Left kidney (tissue), 2 donors: ENCODE measurements around the gene MLXIPL. TPM values are rescaled to one million over a fixed set of nuclear protein-coding genes. Genes with fewer than 3 reads are reported as not detected.
A peak's percentile ranks its signal among the peaks of the same experiment; 100 is the strongest.
"Not testable (repeated sequence)": the region's sequence is repeated elsewhere in the genome, so short reads cannot be mapped to it uniquely, and the experiment has no call there.

Experiments used
- DNase-seq: peaks from one replicate; pipeline ENCODE4 v3.0.0-alpha.2; 2013
- polyA plus RNA-seq: library from polyadenylated mRNA; unstranded; fragments of 120-200 nt; gene quantifications from one replicate; pipeline ENCODE4 v1.2.1, GENCODE V29; 2013; ENCODE audit not compliant: insufficient read length

Gene MLXIPL
- polyA plus RNA-seq, 1 donor, result 4.8 TPM

DNA sequence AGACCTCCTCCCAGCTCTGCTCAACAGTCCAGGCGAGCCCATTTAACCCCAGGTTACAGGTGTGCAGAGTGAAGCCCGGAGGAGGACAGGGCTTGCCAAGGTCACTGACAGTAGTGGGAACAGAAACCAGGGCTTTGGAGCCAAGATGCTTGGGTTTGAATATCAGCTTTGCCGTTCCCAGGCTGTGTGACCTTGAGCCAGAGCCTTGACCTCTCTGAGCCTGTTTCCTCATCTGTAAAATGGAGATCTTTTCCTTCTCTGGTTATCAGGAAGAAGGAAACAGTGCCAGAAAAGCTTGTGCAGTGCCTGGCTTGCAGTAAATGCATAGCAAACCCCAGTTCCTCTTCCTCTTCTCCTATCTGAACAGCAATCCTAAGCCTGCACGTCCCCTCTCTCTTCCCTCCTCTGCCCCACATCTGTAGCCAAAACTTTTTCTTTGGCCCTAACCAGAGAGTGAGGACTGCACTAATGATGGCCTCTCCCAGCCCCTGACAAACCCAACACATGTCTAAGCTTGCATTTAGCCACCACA is 21.4 kb upstream of the MLXIPL start:
- no peak for DNase-seq

DNA sequence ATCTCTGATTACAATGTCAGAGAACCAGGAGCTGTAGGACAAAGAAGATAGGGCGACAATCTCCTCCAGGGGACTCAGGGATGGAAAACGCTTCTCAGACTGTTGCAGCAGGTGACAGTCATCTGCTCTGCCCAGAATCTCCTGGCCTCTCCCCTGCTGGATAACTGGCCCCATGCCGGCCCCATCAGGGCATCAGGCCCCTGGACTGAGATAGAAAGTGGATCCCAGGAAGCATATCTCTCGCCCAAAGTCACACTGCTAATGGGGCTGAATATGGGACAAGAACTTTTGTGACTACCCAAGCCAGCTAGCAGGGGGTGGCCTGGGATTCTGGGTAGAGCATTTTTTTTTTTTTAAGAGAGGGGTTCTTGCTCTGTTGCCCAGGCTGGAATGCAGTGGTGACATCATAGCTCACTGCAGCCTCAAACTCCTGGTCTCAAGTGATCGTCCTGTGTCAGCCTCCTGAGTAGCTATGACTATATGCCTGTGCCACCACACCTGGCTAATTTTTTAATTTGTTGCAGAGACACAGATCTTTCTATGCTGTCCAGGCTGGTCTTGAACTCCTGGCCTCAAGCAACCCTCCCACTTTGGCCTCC is 20.5 kb upstream of the MLXIPL start:
- no peak for DNase-seq

DNA sequence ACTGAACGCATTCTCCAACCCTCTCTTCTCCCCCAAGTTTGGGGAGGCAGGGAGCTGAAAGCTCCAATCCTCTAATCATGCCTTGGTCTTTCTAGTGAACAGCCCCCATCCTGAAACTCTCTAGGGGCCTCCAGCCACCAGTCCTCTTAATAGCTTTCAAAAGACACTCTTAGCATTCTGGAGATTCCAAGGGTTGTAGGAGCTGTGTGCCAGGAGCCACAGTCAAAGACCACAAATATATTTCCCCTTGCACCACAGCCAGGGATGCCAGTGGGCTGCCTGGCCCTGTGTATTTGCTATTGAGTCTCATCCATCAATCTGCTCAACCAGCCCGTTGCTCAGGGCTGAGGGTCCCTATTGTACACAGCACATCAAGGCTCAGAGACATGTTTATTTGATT is 18.5 kb upstream of the MLXIPL start:
- DNase-seq, result no peak

DNA sequence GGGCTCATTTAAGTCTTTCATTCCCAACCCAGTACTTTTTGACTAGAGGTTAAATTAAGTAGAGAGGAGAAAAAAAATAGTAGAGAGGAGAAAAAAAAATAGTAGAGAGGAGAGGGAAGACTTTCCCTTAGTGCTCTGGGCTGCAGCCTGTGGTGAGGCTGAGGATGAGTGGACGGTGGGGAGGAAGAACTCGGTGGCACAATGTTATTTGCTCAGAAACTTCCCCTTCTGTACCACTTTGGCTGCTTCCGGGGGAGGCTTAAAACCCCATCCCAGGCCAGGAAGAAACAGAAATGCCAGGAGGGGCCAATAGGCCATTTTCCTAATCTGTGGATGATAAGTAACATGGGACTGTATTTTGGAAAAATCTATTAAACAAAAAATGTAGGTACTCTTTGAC is 14.6 kb upstream of the MLXIPL start:
- DNase-seq, result no peak

DNA sequence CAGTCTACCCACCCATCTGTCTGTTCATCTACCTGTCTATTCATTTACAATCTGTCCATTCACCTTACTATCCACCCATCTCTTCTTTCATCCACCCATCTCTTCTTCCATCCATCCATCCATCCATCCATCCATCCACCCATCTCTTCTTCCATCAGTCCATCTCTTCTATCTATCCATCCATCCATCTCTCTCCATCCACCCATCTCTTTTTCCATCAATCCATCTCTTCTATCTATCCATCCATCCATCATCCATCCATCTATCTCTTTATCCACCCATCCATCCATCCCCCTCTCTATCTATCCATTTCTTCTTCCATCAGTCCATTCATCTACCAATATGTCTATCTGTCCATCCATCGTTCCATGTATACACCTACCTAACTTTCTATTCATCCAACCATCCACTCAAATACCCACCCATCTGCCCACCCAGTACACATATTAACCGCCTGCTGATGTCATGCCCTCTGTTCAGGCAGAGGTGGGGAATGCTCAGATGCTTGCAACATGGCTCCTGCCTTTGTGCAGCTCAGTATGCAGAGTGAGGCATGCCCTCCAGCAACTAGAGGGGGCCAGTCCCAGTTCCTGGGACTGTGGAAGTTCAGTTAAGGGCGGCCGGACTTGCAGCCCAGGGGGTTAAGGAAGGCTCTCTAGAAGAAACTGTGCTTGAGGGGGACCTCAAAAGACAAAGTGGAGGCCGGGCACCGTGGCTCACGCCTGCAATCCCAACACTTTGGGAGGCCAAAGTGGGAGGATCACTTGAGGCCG is 11.3 kb upstream of the MLXIPL start:
- no peak for DNase-seq

DNA sequence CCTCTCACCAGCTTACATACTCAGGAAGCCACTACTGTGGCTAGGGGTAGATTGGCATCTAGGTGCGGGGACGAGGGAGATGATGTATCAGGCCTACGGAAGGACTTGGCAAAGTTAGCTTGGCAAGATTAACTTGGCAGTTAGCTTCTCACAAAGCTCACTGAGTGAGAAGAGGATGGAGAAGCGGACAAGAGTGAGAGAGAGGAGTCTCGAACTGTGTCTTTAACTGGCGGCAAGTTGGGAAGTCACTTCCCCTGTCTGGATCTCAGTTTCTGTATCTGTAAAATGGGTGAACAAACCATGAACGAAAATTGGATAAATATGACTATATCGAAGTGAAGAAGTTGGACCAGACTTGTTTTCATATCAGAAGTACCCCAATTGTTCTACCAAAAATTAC is 9.5 kb upstream of the MLXIPL start:
- DNase-seq, result no peak

DNA sequence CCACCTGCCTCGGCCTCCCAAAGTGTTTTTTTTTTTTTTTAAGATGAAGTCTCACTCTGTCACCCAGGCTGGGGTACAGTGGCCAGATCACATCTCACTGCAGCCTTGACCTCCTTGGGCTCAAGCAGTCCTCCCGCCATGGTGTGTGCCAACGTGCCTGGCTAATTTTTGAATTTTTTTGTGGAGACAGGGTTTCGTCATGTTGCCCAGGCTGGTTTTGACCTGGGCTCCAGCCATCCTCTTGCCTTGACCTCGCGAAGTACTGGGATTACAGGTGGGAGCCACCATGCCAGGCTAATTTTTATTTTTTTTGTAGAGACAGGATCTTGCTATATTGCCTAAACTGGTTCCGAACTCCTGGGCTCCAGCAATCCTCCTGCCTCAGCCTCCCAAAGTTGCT is 9.0 kb upstream of the MLXIPL start:
- no peak for DNase-seq

DNA sequence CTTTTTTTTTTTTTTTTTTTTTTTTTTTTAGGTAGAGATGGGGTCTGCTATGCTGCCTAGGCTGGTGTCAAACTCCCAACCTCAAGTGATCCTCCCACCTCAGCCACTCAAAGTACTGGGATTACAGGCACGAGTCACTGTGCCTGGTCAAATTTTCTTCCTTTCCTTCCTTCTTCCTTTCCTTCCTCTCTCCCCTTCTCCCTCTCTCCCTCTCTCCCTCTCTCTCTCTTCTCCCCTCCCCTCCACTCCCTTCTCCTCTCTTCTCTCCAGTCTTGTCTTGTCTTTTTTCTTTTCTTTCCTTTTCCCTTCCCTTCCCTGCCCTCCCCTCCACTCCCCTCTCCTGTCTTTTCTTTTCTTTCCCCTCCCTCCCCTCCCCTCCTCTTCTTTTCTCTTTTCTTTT is 7.2 kb upstream of the MLXIPL start:
- DNase-seq, result no peak

DNA sequence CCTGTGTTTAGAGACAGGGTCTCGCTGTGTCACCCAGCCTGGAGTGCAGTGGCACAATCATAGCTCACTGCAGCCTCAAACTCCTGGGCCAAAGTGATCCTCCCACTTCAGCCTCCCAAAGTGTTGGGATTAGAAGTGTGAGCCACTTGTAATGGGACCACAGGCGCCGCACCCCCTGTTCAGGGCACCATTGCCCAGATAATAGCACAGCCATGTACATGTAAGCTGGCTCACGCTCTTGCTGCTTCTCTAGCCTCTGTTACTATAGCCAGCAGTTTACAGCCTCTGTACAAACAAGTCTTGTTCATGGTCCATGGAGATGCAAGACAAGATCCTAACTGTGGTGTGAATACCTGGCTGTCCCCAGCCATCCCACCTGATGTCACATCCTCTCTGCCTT is 4.2 kb upstream of the MLXIPL start:
- no peak for DNase-seq

DNA sequence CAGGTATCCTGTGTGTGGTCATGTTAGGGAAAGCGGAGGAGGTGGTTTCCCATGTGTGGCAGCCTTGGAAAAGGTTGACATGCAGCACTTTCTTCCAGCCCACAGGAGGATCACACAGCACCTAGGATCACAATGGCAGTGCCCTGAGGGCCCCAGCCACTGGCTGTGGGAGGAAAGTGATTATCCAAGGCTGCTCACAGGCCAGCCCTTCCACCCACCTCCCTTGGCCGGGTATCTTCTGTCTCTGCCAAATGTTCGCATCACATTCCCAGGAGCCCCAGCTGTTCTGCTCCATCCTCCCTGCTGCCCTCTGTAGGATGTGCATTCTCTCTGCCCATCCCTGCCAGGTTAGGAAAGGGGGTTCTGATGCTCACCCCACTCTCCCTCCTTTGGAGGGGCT is 2.5 kb upstream of the MLXIPL start:
- no peak for DNase-seq

DNA sequence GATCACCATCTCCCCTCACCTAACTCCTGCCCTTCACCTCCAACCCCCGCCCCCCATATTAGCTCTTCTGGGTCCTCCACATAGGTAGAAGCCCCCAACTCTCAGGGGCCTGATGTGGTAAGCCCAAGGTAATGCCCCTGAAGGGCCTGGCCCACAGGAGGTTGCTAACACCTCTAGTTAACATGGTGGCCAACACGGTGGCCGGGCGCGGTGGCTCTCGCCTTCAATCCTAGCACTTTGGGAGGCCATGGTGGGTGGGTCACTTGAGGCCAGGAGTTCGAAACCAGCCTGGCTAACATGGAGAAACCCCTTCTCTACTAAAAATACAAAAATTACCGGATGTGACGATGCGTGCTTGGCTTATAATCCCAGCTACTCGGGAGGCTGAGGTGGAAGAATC is 954 bp upstream of the MLXIPL start:
- DNase-seq, result no peak

DNA sequence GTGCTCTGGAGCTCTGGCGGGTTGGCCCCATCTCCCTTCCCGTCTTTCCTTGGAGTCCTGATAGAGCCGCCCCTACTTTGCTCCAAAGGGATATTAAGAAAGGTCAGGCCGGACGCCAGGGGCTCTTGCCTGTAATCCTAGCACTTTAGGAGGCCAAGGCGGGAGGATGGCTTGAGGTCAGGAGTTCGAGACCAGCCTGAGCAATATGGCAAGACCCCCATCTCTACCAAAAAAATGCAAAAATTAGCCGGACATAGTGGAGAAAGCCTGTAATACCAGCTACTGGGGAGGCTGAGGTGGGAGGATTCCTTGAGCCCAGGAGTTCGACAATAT is 313 bp upstream of the MLXIPL start:
- DNase-seq, result no peak

DNA sequence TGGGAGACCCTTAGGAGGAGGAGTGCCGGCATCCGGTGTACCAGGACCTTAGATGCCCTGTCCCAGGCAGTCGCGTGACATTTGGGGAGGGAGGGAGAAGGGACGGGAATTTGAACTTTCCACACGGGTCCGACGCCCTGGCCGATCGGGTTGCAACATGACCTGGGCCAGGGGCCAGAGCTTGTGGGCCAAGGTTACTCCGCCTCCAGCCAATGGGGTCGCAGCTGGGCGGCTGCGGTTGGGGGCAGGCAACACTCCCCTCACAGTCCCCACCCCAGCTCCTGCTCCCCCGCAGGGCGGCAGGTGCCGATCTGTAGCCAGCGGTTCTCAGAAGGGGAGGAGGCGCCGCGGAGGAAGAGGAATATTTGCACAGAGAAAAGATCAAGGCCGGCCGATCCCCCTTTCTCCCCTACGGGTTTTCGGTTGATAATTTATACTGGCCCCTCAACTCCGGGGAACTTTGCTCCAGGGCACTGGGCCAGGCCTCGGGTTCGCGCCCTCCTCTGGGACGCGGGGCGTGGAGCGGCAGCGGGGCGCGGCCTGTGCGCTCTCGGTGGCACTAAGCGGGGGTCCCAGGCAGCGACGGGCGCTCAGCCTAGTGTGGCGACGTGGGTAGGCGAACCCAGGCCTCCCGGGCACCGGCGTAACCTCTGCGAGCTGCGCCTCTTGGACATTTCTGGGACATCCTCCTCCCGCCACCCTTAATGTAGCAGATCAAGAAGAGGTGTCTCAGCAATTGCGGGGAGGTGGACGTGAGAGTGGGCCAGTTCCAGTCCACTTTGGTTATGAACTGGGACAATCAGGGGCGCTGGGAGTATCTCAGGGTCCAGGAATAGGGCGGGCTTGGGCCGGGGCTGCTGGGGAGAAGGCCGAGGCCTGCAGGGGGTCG is 1.2 kb downstream of the MLXIPL start:
- peak; percentile 30 for DNase-seq

DNA sequence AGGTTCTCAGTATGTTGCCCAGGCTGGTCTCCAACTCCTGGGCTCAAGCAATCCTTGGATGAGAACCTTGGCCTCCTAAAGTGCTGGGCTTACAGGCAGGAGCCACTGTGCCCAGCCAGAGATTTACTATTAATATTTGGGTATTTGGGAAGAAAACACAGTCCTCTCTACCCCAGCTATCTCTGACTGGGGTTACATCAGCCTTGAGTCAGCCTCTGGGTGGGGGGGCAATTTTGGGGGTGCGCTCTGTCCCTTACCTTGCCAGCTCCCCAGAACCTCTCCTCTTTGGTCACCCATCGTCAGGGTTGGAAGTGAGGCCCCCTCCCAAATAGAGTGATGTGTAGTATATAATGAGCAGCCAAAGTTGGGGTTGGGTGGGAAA is 1.8 kb downstream of the MLXIPL start:
- no peak for DNase-seq

DNA sequence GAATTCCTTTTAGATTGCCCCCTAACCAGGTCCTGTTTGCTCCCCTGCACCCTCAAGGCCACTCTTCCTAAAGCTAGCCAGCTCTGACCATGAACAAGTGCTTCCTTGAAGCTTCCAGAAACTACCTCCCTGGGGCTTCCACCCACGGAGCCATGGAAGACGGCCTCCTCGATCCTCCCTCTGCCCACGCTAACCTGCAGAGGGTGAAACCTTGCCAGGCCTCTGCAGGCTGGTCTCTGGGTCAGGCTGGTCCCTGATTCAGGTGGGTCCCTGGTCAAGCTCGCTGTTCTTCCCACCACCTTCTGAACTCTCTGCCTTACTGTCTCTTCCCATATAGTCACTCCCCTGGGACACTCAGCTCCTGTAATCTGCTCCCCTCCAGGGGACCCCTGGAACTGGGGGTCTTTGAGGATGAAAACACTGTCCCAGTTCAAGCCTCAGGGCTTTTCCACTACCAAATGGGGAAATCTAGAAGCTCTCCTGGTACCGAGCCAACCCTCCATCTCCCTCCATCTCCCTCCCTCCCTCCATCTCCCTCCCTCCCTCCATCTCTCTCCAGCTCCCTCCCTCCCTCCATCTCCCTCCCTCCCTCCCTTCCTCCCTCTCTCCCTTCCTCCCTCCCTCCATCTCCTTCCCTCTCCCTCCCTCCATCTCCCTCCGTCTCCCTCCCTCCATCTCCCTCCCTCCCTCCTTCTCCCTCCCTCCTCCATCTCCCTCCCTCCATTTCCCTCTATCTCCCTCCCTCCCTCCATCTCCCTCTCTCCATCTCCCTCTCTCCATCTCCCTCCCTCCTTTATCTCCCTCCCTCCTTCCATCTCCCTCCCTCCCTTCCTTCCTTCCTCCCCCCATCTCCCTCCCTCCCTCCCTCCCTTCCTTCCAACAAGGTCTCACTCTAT is 2.9 kb downstream of the MLXIPL start:
- no peak for DNase-seq

DNA sequence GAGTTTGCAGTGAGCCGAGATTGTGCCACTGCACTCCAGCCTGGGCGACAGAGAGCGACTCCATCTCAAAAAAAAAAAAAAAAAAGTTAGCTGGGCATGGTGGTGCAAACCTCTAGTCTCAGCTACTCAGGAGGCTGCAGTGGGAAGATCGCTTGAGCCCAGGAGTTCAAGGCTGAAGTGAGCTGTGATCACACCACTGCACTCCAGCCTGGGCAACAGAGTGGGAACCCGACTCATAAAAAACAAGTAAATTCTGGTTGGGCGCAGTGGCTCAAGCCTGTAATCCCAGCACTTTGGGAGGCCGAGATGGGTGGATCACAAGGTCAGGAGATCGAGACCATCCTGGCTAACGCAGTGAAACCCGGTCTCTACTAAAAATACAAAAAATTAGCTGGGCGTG is 4.9 kb downstream of the MLXIPL start:
- DNase-seq, result not testable (repeated sequence)

DNA sequence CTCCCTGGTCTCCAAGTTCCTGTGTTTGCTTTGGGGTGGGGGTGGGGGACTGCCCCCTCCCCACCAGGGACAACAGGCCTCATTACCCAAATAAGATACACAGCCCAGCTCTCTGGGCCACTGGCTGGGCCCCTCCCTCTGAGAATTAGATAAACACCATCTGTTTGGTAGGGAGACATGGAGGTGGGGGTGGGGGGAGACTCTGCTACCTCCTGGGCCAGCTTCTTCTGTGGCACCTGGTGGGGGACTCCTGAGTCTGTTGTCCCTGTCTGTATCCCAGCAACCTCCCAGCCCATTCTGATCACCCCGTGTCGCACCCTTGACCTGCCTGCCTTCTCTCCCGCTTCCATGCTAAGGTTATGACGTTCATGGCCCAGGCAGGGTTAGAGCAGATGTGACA is 5.8 kb downstream of the MLXIPL start:
- no peak for DNase-seq

DNA sequence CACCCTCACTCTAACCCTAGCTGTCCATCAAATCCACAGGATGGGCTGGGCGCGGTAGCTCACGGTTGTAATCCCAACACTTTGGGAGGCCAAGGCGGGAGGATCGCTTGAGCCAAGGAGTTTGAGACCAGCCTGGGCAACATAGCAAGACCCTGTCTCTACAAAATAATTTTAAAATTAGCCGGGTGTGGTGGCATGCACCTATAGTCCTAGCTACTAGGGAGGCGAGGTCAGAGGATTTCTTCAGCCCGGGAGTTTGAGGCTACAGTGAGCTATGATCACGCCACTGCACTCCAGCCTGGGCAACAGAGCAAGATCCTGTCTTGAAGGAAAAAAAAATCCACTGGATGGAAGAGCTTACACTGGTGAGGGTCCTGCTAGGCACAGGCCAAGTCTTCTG is 6.8 kb downstream of the MLXIPL start:
- not testable (repeated sequence) for DNase-seq

DNA sequence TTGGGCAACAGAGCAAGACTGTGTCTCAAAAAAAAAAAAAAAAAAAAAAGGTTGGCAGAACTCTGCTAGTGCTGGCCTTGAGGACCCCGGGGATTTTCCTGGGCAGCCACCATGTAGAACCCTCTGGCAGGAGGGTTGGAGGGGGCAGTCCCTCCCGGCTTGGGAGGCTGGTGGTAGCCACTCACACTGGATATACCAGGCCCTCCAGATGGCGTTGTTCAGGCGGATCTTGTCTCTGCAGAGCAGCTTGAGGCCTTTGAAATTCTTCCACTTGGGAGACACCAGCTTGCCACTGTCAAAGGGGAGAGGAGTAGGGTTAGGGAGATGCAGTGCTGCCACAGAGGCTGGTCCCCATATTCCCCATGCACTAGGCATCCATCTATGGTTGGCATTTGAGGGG is 8.4 kb downstream of the MLXIPL start:
- no peak for DNase-seq

DNA sequence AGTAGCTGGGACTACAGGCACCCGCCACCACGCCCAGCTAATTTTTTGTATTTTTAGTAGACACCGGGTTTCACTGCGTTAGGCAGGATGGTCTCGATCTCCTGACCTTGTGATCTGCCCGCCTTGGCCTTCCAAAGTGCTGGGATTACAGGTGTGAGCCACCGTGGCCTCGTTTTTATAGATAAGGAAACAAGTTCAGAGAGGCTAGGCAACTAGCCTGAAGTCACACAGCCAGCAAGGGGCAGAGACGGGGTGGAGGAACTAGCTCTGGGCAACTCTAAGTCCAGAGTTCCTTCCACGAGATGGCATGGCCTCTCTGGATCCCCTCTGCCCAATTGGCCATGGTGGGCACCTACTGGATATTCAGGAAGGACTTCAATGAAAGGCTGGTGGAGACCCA is 9.4 kb downstream of the MLXIPL start:
- DNase-seq, result not testable (repeated sequence)

DNA sequence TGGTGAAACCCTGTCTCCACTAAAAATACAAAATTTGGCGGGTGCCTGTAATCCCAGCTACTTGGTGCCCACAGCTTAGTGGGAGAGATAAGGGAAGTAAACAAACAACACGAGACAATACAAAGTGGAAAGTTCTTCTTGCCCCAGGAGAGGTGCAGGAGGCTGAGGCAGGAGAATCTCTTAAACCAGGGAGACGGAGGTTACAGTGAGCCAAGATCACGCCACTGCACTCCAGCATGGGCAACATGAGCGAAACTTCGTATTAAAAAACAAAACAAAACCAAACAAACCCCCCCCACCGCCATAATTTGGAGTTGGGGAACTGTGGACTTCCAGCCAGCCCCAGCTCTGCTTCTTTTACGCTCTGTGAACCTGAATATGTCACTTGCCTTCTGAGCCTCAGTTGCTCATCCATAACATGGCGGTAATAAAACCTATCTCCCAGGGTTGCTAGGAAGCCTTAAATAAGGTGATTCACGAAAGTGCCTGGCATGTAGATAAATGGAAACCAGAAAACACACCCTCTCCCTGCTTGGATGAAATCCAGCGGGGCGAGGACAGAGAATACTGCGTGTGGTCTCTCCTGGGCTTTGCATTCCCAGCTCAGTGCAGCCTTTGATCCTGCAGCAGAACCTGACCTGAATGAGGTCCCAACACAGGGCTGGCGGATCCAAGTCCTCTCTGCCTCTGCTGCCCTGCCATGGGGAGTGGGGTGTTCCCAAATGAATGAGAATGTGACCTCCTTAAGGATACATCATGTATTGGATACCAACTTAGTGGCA is 10.2 kb downstream of the MLXIPL start:
- peak; percentile 35 for DNase-seq
